ENCODE results near the gene PSMC1. TPM values are rescaled to one million over a fixed set of nuclear protein-coding genes. Genes with fewer than 3 reads are reported as not detected.

The PSMC1 gene
- total RNA-seq, 1 experiment from 2014 or later, result 132 TPM

DNA sequence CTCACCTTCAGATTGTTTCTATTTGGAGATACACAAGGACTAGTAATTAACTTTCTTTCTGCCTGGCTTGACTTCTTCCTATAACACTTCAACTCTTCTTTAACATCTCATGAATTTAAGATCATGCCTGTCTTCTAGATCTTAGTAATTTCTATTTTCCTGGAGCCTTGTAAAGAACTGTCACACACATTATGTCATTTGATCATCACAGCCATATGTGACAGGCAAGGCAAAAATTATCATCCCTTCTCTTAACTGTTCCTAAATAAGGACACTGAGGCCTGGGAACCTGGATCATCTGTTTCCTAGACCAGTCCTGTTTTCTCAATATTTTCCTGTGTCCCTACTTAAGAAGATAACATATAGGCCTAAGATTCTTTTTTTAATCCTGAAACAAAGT, 48.1 kb downstream of the PSMC1 start:
- intact Hi-C loops (cut with micrococcal nuclease), result loop anchor here (10.0 kb wide), 1 partner anchor 450 kb away; no protein-coding TSS in a partner anchor
- Histone ChIP-seq H3K9me2 (ENCODE audit: insufficient read depth) (no peaks in the 10 kb centered on the region), H3K9me3 (ENCODE audit: control insufficient read depth in 1 of 2, insufficient read depth in 1 of 2, low read depth in 1 of 2, low read length in 2 of 2) (no peaks in the 10 kb centered on the region), H3K36me3 (ENCODE audit: control insufficient read depth in 1 of 2, insufficient read depth in 2 of 2, low read length in 2 of 2) (peaks cover 17 to 30% of the 10 kb centered on the region in 2 experiments; a peak in 3 of 4 replicates), H3K9ac (ENCODE audit: low read length) (no peak overlapping the region), H3K4me3 (replicated peaks in 1 of 2; ENCODE audit: low read depth in 1 of 2, low read length in 2 of 2) (no peak overlapping the region), H4K20me1 (ENCODE audit: insufficient read depth) (no peaks in the 10 kb centered on the region), H3K79me2 (ENCODE audit: insufficient read depth, low read length) (no peaks in the 10 kb centered on the region; the same call in 1 of the 2 replicates), H3K27me3 (ENCODE audit: insufficient read depth, low read length) (no peaks in the 10 kb centered on the region), H2AFZ (ENCODE audit: low read depth, low read length, poor library complexity, severe bottlenecking) (no peak overlapping the region), H3K27ac (ENCODE audit: low read depth, low read length) (no peak overlapping the region), H3K4me2 (ENCODE audit: low read length) (no peak overlapping the region), H3K4me1 (ENCODE audit: control insufficient read depth in 1 of 2, insufficient read depth in 2 of 2, low read length in 2 of 2) (peaks cover 0 to 7% of the 10 kb centered on the region in 2 experiments; a peak in 1 of 4 replicates)
- ChIA-PET POLR2A (no interaction called here), RAD21 (ENCODE audit: low non-redundant PET in 1 of 2, low total read pairs in 2 of 2, uncharacterized antibody in 2 of 2, unreplicated experiment in 2 of 2) (no interaction called here), CTCF (no interaction called here)
- DNase-seq (ENCODE audit: low read depth, low spot score) (no peak), ATAC-seq (no peak)
- BruUV-seq (replicated peaks), result no TSS peak
- TF ChIP-seq TCF7L2 (IDR thresholded peaks at IDR 0.05; ENCODE audit: borderline replicate concordance, extremely low read depth, insufficient read depth, insufficient read length) (no peak), EZH2 (IDR thresholded peaks at IDR 0.05) (no peak), EZH2phosphoT487 (IDR thresholded peaks at IDR 0.05; ENCODE audit: borderline replicate concordance) (no peak), SIN3A (IDR thresholded peaks at IDR 0.05; ENCODE audit: low read depth) (no peak), RAD21 (IDR thresholded peaks at IDR 0.05; ENCODE audit: low read depth) (no peak), CEBPB (IDR thresholded peaks at IDR 0.05; ENCODE audit: low read depth) (no peak)
- TF ChIP-seq, protein P1, sequence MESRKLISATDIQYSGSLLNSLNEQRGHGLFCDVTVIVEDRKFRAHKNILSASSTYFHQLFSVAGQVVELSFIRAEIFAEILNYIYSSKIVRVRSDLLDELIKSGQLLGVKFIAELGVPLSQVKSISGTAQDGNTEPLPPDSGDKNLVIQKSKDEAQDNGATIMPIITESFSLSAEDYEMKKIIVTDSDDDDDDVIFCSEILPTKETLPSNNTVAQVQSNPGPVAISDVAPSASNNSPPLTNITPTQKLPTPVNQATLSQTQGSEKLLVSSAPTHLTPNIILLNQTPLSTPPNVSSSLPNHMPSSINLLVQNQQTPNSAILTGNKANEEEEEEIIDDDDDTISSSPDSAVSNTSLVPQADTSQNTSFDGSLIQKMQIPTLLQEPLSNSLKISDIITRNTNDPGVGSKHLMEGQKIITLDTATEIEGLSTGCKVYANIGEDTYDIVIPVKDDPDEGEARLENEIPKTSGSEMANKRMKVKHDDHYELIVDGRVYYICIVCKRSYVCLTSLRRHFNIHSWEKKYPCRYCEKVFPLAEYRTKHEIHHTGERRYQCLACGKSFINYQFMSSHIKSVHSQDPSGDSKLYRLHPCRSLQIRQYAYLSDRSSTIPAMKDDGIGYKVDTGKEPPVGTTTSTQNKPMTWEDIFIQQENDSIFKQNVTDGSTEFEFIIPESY (IDR thresholded peaks at IDR 0.05; ENCODE audit: extremely low read depth, insufficient replicate concordance, low read length), result no peak

DNA sequence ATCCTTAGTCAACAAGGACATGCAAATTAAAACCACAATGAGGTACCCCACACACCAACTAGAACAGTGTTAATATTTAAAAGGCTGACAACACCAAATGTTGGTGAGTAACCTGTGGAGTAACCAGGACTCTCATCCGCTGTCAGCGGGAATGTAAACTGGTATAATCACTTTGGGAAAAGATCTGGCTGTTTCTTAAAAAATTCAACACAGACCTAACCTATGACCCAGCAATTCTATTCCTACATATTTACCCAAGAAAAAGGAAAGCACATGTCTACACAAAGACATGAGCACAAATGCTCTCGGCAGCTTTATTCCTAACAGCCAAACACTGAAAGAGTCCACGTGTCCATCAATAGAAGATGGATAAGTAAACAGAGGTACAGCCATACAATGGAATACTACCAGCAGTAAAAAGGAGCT, 48.8 kb downstream of the PSMC1 start:
- CTCF ChIA-PET, result no interaction called here
- intact Hi-C loops (cut with micrococcal nuclease), result loop anchor here (10.0 kb wide), 1 partner anchor 450 kb away; no protein-coding TSS in a partner anchor
- RAD21 ChIA-PET (ENCODE audit: low non-redundant PET in 1 of 2, low total read pairs in 2 of 2, uncharacterized antibody in 2 of 2, unreplicated experiment in 2 of 2), result no interaction called here
- TF ChIP-seq ELF1 (IDR thresholded peaks at IDR 0.05; ENCODE audit: borderline replicate concordance, low read depth) (no peak), CBX3 (IDR thresholded peaks at IDR 0.05; ENCODE audit: low read depth) (no peak), EZH2phosphoT487 (IDR thresholded peaks at IDR 0.05; ENCODE audit: borderline replicate concordance) (no peak), JUND (IDR thresholded peaks at IDR 0.05) (no peak), EZH2 (IDR thresholded peaks at IDR 0.05) (no peak), YY1 (IDR thresholded peaks at IDR 0.05; ENCODE audit: extremely low read depth, insufficient replicate concordance, low read depth, low read length) (no peak), SP1 (IDR thresholded peaks at IDR 0.05; ENCODE audit: low read depth) (no peak)
- TF ChIP-seq, protein P2, sequence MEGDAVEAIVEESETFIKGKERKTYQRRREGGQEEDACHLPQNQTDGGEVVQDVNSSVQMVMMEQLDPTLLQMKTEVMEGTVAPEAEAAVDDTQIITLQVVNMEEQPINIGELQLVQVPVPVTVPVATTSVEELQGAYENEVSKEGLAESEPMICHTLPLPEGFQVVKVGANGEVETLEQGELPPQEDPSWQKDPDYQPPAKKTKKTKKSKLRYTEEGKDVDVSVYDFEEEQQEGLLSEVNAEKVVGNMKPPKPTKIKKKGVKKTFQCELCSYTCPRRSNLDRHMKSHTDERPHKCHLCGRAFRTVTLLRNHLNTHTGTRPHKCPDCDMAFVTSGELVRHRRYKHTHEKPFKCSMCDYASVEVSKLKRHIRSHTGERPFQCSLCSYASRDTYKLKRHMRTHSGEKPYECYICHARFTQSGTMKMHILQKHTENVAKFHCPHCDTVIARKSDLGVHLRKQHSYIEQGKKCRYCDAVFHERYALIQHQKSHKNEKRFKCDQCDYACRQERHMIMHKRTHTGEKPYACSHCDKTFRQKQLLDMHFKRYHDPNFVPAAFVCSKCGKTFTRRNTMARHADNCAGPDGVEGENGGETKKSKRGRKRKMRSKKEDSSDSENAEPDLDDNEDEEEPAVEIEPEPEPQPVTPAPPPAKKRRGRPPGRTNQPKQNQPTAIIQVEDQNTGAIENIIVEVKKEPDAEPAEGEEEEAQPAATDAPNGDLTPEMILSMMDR (IDR thresholded peaks at IDR 0.05 in 2 of 3, conservative IDR thresholded peaks at IDR 0.05 in 1 of 3; ENCODE audit: borderline replicate concordance in 1 of 3, insufficient read depth in 1 of 3, low read depth in 2 of 3, low read length in 2 of 3), result no peak

More for the DNA sequence above, 48.8 kb downstream of the PSMC1 start:
- H3K9ac ChIP-seq (ENCODE audit: low read length), result no peak overlapping the region
- H3K9me2 ChIP-seq (ENCODE audit: insufficient read depth), result no peaks in the 10 kb centered on the region
- no peak overlapping the region for H3K4me2 ChIP-seq (ENCODE audit: low read length)
- no peak overlapping the region for H2AFZ ChIP-seq (ENCODE audit: low read depth, low read length, poor library complexity, severe bottlenecking)
- POLR2A ChIA-PET, result no interaction called here
- BruUV-seq (replicated peaks), result no TSS peak
- H3K4me1 ChIP-seq (ENCODE audit: control insufficient read depth in 1 of 2, insufficient read depth in 2 of 2, low read length in 2 of 2), result peaks cover 0 to 7% of the 10 kb centered on the region in 2 experiments; a peak in 1 of 4 replicates
- no peaks in the 10 kb centered on the region; the same call in 1 of the 2 replicates for H3K79me2 ChIP-seq (ENCODE audit: insufficient read depth, low read length)
- H3K36me3 ChIP-seq (ENCODE audit: control insufficient read depth in 1 of 2, insufficient read depth in 2 of 2, low read length in 2 of 2), result peaks cover 17 to 30% of the 10 kb centered on the region in 2 experiments; a peak in 3 of 4 replicates
- no peak overlapping the region for H3K27ac ChIP-seq (ENCODE audit: low read depth, low read length)
- ATAC-seq (no peak), DNase-seq (ENCODE audit: low read depth, low spot score) (no peak)
- H3K9me3 ChIP-seq (ENCODE audit: control insufficient read depth in 1 of 2, insufficient read depth in 1 of 2, low read depth in 1 of 2, low read length in 2 of 2), result no peaks in the 10 kb centered on the region
- H3K4me3 ChIP-seq (replicated peaks in 1 of 2; ENCODE audit: low read depth in 1 of 2, low read length in 2 of 2), result no peak overlapping the region
- no peaks in the 10 kb centered on the region for H4K20me1 ChIP-seq (ENCODE audit: insufficient read depth)
- H3K27me3 ChIP-seq (ENCODE audit: insufficient read depth, low read length), result no peaks in the 10 kb centered on the region
